Ascending aorta (tissue), 2 donors: ENCODE data around the gene SALL3. TPM values are rescaled to one million over a fixed set of nuclear protein-coding genes. Genes with fewer than 3 reads are reported as not detected.

Experiments used
- DNase-seq, 2 donors: peaks; one replicate each; pipeline ENCODE4 v3.0.0-alpha.2; 2019; ENCODE audit warnings: low spot score in 2 of 2
- H3K27ac ChIP-seq, 2 donors: fragments of 200-600 bp; sonication (generic); one replicate each; pipeline ENCODE4 v1.5.1; 2016 to 2017; ENCODE audit warnings: mild to moderate bottlenecking in 1 of 2
- H3K27me3 ChIP-seq: fragments of 200-600 bp; sonication (generic); one replicate; pipeline ENCODE4 v1.5.1; 2017
- H3K36me3 ChIP-seq, 2 donors: fragments of 200-600 bp; sonication (generic); one replicate each; pipeline ENCODE4 v1.5.1; 2016
- H3K4me1 ChIP-seq, 2 donors: fragments of 200-600 bp; sonication (generic); one replicate each; pipeline ENCODE4 v1.5.1; 2016 to 2017; ENCODE audit warnings: mild to moderate bottlenecking in 1 of 2
- H3K4me3 ChIP-seq, 2 donors: fragments of 200-600 bp; sonication (generic); one replicate each; pipeline ENCODE4 v1.5.1; 2016 to 2017; ENCODE audit warnings: mild to moderate bottlenecking in 1 of 2
- H3K9me3 ChIP-seq, 2 donors: fragments of 200-600 bp; sonication (generic); one replicate each; pipeline ENCODE4 v1.5.1; 2016
- intact Hi-C: fragments of 100-400 bp; cut with DNase I; formaldehyde crosslinking; loops from one replicate; pipeline ENCODE4 v1.15.1; 2023
- total RNA-seq: library from RNA; depleted of rRNA; stranded (reverse); fragments of >200 nt; gene quantifications from one replicate; pipeline ENCODE4 v1.1.0, GENCODE V29; 2016
- TF ChIP-seq, protein P1 (sequence below), 3 experiments: fragments of 200-600 bp in 2 of 3; fragments of 450-650 bp in 1 of 3; sonication (generic) in 2 of 3; IDR thresholded peaks; one replicate each; pipeline ENCODE4 v1.5.1; 2016 to 2019; ENCODE audit warnings: antibody characterized with exemption in 3 of 3, mild to moderate bottlenecking in 1 of 3, moderate library complexity in 1 of 3

SALL3 gene
- total RNA-seq, 1 donor from 2014 or later = not detected

DNA sequence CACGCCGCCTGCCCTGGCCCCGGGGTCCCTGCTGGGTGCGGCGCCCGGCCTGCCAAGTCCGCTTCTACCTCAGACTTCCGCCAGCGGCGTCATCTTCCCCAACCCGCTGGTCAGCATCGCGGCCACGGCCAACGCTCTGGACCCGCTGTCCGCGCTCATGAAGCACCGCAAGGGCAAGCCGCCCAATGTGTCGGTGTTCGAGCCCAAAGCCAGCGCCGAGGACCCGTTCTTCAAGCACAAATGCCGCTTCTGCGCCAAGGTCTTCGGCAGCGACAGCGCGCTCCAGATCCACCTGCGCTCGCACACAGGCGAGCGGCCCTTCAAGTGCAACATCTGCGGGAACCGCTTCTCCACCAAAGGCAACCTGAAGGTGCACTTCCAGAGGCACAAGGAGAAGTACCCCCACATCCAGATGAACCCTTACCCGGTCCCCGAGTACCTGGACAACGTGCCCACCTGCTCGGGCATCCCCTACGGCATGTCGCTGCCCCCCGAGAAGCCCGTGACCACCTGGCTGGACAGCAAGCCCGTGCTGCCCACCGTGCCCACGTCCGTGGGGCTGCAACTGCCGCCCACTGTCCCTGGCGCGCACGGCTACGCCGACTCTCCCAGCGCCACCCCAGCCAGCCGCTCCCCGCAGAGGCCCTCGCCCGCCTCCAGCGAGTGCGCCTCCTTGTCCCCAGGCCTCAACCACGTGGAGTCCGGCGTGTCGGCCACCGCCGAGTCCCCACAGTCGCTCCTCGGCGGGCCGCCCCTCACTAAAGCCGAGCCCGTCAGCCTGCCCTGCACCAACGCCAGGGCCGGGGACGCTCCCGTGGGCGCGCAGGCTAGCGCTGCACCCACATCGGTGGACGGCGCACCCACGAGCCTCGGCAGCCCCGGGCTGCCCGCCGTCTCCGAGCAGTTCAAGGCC lies 13.7 kb downstream of the SALL3 start:
- Histone ChIP-seq H3K36me3 (no peaks in the 10 kb centered on the region), H3K4me1 (no peaks in the 10 kb centered on the region), H3K4me3 (no peak overlapping the region), H3K27ac (no peak overlapping the region), H3K27me3 (no peaks in the 10 kb centered on the region), H3K9me3 (no peaks in the 10 kb centered on the region)
- TF ChIP-seq, protein P1, sequence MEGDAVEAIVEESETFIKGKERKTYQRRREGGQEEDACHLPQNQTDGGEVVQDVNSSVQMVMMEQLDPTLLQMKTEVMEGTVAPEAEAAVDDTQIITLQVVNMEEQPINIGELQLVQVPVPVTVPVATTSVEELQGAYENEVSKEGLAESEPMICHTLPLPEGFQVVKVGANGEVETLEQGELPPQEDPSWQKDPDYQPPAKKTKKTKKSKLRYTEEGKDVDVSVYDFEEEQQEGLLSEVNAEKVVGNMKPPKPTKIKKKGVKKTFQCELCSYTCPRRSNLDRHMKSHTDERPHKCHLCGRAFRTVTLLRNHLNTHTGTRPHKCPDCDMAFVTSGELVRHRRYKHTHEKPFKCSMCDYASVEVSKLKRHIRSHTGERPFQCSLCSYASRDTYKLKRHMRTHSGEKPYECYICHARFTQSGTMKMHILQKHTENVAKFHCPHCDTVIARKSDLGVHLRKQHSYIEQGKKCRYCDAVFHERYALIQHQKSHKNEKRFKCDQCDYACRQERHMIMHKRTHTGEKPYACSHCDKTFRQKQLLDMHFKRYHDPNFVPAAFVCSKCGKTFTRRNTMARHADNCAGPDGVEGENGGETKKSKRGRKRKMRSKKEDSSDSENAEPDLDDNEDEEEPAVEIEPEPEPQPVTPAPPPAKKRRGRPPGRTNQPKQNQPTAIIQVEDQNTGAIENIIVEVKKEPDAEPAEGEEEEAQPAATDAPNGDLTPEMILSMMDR (IDR thresholded peaks at IDR 0.05) = no peak
- no peak for DNase-seq
- intact Hi-C loops = no loop called here

DNA sequence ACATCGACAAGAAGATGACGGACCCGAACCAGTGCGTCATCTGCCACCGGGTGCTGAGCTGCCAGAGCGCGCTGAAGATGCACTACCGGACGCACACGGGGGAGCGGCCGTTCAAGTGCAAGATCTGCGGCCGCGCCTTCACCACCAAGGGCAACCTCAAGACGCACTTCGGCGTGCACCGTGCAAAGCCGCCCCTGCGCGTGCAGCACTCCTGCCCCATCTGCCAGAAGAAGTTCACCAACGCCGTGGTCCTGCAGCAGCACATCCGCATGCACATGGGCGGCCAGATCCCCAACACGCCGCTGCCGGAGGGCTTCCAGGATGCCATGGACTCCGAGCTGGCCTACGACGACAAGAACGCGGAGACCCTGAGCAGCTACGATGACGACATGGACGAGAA lies 14.4 kb downstream of the SALL3 start:
- Histone ChIP-seq H3K4me3 (no peak overlapping the region), H3K4me1 (no peaks in the 10 kb centered on the region), H3K27me3 (no peaks in the 10 kb centered on the region), H3K36me3 (no peaks in the 10 kb centered on the region), H3K27ac (no peak overlapping the region), H3K9me3 (no peaks in the 10 kb centered on the region)
- TF ChIP-seq, protein P1 (IDR thresholded peaks at IDR 0.05) = no peak
- DNase-seq = no peak
- intact Hi-C loops = no loop called here

- Histone ChIP-seq H3K36me3 (no peaks in the 10 kb centered on the region), H3K27ac (no peak overlapping the region), H3K27me3 (no peaks in the 10 kb centered on the region), H3K4me3 (no peak overlapping the region), H3K9me3 (no peaks in the 10 kb centered on the region), H3K4me1 (no peaks in the 10 kb centered on the region)
- DNase-seq = no peak
- TF ChIP-seq, protein P1 (IDR thresholded peaks at IDR 0.05) = no peak
- intact Hi-C loops = no loop called here
Observed at GRCh38 chr18:78994531-78994930, 14.9 kb downstream of the SALL3 start.

GRCh38 chr18:78994977-78995582 lies 15.5 kb downstream of the SALL3 start:
- H3K4me1 ChIP-seq = no peaks in the 10 kb centered on the region
- DNase-seq = no peak
- H3K36me3 ChIP-seq = no peaks in the 10 kb centered on the region
- no peak overlapping the region for H3K4me3 ChIP-seq
- H3K27me3 ChIP-seq = no peaks in the 10 kb centered on the region
- H3K9me3 ChIP-seq = no peaks in the 10 kb centered on the region
- TF ChIP-seq, protein P1 (IDR thresholded peaks at IDR 0.05) = no peak
- intact Hi-C loops = no loop called here
- H3K27ac ChIP-seq = no peak overlapping the region

- DNase-seq = no peak
- Histone ChIP-seq H3K36me3 (no peaks in the 10 kb centered on the region), H3K27ac (no peak overlapping the region), H3K4me1 (no peaks in the 10 kb centered on the region), H3K4me3 (no peak overlapping the region), H3K27me3 (no peaks in the 10 kb centered on the region), H3K9me3 (no peaks in the 10 kb centered on the region)
- intact Hi-C loops = no loop called here
- TF ChIP-seq, protein P1 (IDR thresholded peaks at IDR 0.05) = no peak
Observed at GRCh38 chr18:78995740-78996395, 16.2 kb downstream of the SALL3 start.
